ENCODE data around the gene TBC1D5.

DNA sequence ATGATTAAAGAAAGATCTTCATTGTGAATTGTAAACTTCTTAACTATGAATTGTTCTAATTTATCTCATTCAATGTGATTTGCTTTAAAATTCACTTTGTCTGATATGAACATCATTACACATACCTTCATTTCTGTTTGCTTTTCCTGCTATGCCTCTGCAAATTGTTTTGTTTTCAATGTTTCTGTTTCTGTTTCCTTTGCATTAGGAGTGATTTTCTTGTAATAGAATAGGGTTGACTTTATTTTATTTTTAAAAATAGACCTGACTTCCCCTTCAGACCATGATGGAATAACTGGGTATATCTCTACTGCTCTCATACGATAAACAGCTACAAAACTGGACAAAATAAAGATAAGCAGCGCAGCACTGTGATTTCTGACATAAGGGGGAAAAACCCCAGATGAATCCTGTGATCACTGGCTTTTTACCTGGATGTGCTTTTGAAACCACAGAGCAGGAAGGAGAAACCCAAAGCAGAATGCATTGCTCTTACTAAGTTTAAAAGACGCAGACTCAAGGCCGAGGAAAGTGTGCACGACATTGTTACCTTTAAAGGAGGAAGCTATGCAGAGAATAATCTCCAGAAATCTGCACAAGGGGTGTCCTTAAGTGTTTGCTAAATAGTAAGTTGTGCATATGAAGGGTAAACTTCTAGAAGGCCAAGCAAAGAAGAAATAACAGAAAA is 420.2 kb downstream of the TBC1D5 start:
- TF ChIP-seq TAF1 (IDR thresholded peaks at IDR 0.05; ENCODE audit: borderline replicate concordance, insufficient read depth, low read length) (no peak), POLR2AphosphoS5 (IDR thresholded peaks at IDR 0.05; ENCODE audit: low read depth, low read length) (no peak), SIN3A (IDR thresholded peaks at IDR 0.05; ENCODE audit: borderline replicate concordance, insufficient read depth, low read length) (no peak)

All from PFSK-1 (cell line).